HG02678 (cell line): ENCODE results near the gene TEF.

Experiments
- ATAC-seq: cut with Tn5 transposase; IDR thresholded peaks from one replicate; pipeline ENCODE4 v1.9.1; 2021; ENCODE audit warnings: mild to moderate bottlenecking, moderate library complexity; ENCODE audit not compliant: unreplicated experiment

The TEF gene

GRCh38 chr22:41447435-41448188 lies 65.9 kb downstream of the TEF start:
- ATAC-seq = no peak

- peak; percentile 55 for ATAC-seq
Measured at GRCh38 chr22:41448189-41448808, 66.6 kb downstream of the TEF start.
